SU-DHL-6 (cell line): ENCODE results near the gene KCNIP4.

Source experiments
- H2AFZ ChIP-seq: fragments of 200-600 bp; sonication (generic); 2 replicates; pipeline ENCODE4 v1.6.1; 2014; ENCODE audit warnings: low read depth, mild to moderate bottlenecking, moderate library complexity, mixed read lengths, antibody characterized with exemption, low read length; ENCODE audit not compliant: severe bottlenecking
- H3F3A ChIP-seq: fragments of 200-600 bp; shearing (Covaris generic); 2 replicates; pipeline ENCODE4 v1.6.0; 2016; ENCODE audit warnings: antibody characterized with exemption, mild to moderate bottlenecking; ENCODE audit not compliant: insufficient read depth
- H3K27ac ChIP-seq: fragments of 200-600 bp; sonication (generic); 2 replicates; pipeline ENCODE4 v1.5.1; 2016; ENCODE audit warnings: low read depth, mild to moderate bottlenecking, low read length, moderate library complexity, mixed read lengths
- H3K27me3 ChIP-seq: fragments of 200-600 bp; sonication (generic), shearing (Covaris generic); 2 replicates; pipeline ENCODE4 v1.6.0; 2014; ENCODE audit warnings: mild to moderate bottlenecking, low read length
- H3K36me3 ChIP-seq: fragments of 200-600 bp; sonication (generic); 2 replicates; pipeline ENCODE4 v1.6.1; 2014; ENCODE audit warnings: mild to moderate bottlenecking, low read length, mixed read lengths
- H3K4me2 ChIP-seq: fragments of 300-600, 200-600 bp; shearing (Covaris generic), sonication (generic); 2 replicates; pipeline ENCODE4 v1.6.0; 2014; ENCODE audit warnings: low read length, low read depth, mild to moderate bottlenecking; ENCODE audit not compliant: poor library complexity, severe bottlenecking
- H3K4me3 ChIP-seq: fragments of 200-600 bp; sonication (generic); 2 replicates; pipeline ENCODE4 v1.5.1; 2014; ENCODE audit warnings: antibody characterized with exemption, low read length, mild to moderate bottlenecking, mixed read lengths; ENCODE audit not compliant: insufficient read depth, poor library complexity, severe bottlenecking
- H3K79me2 ChIP-seq: fragments of 200-600 bp; sonication (generic); 2 replicates; pipeline ENCODE4 v1.6.1; 2014; ENCODE audit warnings: mild to moderate bottlenecking, low read length, moderate library complexity; ENCODE audit not compliant: insufficient read depth
- H3K9ac ChIP-seq: fragments of 200-600 bp; sonication (generic); 2 replicates; pipeline ENCODE4 v1.7.0; 2014; ENCODE audit warnings: mild to moderate bottlenecking, low read length
- H3K9me2 ChIP-seq: fragments of 200-600 bp; sonication (generic); replicated peaks from 2 replicates; pipeline ENCODE4 v1.6.1; 2014; ENCODE audit warnings: low read length; ENCODE audit not compliant: insufficient read depth
- H3K9me3 ChIP-seq: fragments of 200-600 bp; sonication (generic); 2 replicates; pipeline ENCODE4 v1.6.1; 2014; ENCODE audit warnings: low read length, mixed read lengths; ENCODE audit not compliant: insufficient read depth
- H4K20me1 ChIP-seq: fragments of 200-600 bp; sonication (generic); 2 replicates; pipeline ENCODE4 v1.6.1; 2014; ENCODE audit warnings: low read depth, mild to moderate bottlenecking, antibody characterized with exemption, low read length, moderate library complexity, mixed read lengths
- CTCF ChIP-seq: fragments of 200-600 bp; sonication (generic); IDR thresholded peaks from one replicate; pipeline ENCODE4 v1.5.1; 2017; ENCODE audit warnings: antibody characterized with exemption, mild to moderate bottlenecking, low read length, moderate library complexity; ENCODE audit not compliant: insufficient read depth, poor library complexity, severe bottlenecking
- EZH2phosphoT487 ChIP-seq: fragments of 200-600 bp; sonication (generic), shearing (Covaris generic); conservative IDR thresholded peaks from 2 replicates; pipeline ENCODE4 v1.6.1; 2018; ENCODE audit warnings: mild to moderate bottlenecking, antibody characterized with exemption, low read length, moderate library complexity, mixed read lengths

The KCNIP4 gene

DNA sequence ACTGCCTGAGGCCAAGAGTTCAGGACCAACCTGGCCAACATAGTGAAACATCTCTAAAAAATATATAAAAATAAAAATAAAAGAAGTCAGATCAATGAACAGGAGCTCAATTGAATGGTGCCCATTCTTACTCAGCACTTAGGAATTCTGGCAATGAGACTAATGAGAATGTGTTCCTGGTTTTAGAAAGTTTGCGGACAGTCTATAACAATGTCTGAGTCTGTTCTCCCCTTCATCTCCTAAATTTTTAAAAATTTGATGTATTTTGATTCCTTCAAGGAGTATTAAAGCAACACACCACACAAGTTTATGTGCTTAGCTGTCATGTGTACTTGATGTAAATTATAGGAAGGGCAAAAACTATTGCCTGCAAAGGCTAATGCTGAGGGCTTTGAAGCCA, 30.6 kb upstream of the KCNIP4 start:
- Histone ChIP-seq H3K4me2 (no peak overlapping the region), H3K27me3 (no peaks in the 10 kb centered on the region), H3K27ac (no peak overlapping the region), H3F3A (no peaks in the 10 kb centered on the region), H3K79me2 (no peaks in the 10 kb centered on the region), H2AFZ (no peak overlapping the region), H3K9me2 (no peaks in the 10 kb centered on the region; the same call in 1 of the 2 replicates), H3K36me3 (no peaks in the 10 kb centered on the region), H4K20me1 (no peaks in the 10 kb centered on the region), H3K9me3 (no peaks in the 10 kb centered on the region), H3K9ac (no peak overlapping the region), H3K4me3 (no peak overlapping the region)
- TF ChIP-seq CTCF (no peak), EZH2phosphoT487 (no peak)

DNA sequence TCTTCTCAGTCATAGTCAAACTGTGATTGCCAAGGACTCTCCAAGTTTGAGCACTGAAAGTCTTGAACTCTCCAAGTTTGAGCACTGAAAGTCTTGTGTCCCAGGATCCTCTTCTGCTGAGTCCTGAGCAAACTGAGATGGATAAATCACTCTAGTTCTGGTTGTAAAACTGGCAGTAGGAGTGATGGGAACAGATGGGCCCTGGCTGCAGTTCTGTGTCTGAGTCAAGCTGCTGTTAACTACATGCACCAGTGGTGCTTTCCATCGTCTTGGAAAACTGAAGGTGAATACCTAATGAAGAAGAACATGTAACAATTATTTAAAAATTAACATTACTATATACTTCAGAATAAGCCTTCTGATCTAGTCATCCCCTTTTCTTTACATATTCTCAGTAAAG, 27.6 kb upstream of the KCNIP4 start:
- H3F3A ChIP-seq = no peaks in the 10 kb centered on the region
- no peaks in the 10 kb centered on the region; the same call in 1 of the 2 replicates for H3K9me2 ChIP-seq
- no peaks in the 10 kb centered on the region for H3K79me2 ChIP-seq
- no peak overlapping the region for H2AFZ ChIP-seq
- TF ChIP-seq CTCF = no peak
- TF ChIP-seq EZH2phosphoT487 = no peak
- H3K4me2 ChIP-seq = no peak overlapping the region
- H3K4me3 ChIP-seq = no peak overlapping the region
- no peak overlapping the region for H3K27ac ChIP-seq
- H3K36me3 ChIP-seq = no peaks in the 10 kb centered on the region
- no peaks in the 10 kb centered on the region for H3K27me3 ChIP-seq
- H4K20me1 ChIP-seq = no peaks in the 10 kb centered on the region
- no peak overlapping the region for H3K9ac ChIP-seq
- no peaks in the 10 kb centered on the region for H3K9me3 ChIP-seq

DNA sequence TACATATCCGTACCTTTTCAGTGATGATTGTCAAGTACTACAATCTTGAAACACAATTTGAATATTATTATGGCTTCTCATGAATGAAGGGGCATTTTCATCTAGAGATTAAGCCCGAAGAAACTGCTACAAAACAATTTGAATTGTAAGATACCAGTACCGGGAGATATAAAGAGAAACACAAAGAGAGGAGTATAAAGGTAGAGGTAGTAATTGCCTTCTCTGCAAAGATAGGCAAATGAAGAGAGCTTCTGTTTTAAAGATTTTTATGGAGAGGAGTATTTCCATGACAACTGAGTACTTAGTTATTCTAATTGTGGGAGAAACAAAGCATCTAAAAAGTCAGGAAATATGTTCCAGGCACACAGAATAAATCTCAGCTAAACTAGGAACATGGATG, 25.3 kb upstream of the KCNIP4 start:
- no peaks in the 10 kb centered on the region for H3F3A ChIP-seq
- no peak overlapping the region for H3K4me2 ChIP-seq
- TF ChIP-seq CTCF (no peak), EZH2phosphoT487 (no peak)
- no peaks in the 10 kb centered on the region for H3K27me3 ChIP-seq
- no peak overlapping the region for H3K4me3 ChIP-seq
- H3K9me3 ChIP-seq = no peaks in the 10 kb centered on the region
- H4K20me1 ChIP-seq = no peaks in the 10 kb centered on the region
- no peaks in the 10 kb centered on the region for H3K36me3 ChIP-seq
- H2AFZ ChIP-seq = no peak overlapping the region
- H3K27ac ChIP-seq = no peak overlapping the region
- H3K9ac ChIP-seq = no peak overlapping the region
- no peaks in the 10 kb centered on the region for H3K79me2 ChIP-seq
- H3K9me2 ChIP-seq = no peaks in the 10 kb centered on the region; the same call in 1 of the 2 replicates
